ENCODE measurements around the gene SASH1.

DNA sequence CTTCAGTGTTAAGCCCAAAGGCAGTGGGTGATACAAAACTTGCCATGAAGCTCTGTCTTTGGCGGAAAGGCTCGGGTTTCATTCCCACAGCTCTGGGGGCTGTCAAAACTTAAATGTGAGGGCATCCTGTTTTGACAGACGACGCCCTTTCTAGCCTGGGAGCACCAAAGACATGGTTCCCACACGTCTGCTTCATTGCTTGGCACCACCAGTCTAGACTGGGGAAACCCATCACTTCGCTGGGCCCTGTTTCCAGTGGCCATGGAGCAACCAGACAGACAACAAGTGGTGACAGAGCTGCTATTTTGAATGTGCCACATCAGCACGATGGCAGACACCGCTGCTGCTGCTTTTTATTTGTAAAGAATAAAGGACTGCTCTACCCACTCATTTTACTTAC is 127.5 kb downstream of the SASH1 start:
- TF ChIP-seq CTCF (IDR thresholded peaks at IDR 0.05; ENCODE audit: low read length) (no peak), EZH2 (optimal IDR thresholded peaks at IDR 0.05; ENCODE audit: low read depth, low read length) (no peak)
